ENCODE measurements around the gene EMILIN2.

EMILIN2 gene

DNA sequence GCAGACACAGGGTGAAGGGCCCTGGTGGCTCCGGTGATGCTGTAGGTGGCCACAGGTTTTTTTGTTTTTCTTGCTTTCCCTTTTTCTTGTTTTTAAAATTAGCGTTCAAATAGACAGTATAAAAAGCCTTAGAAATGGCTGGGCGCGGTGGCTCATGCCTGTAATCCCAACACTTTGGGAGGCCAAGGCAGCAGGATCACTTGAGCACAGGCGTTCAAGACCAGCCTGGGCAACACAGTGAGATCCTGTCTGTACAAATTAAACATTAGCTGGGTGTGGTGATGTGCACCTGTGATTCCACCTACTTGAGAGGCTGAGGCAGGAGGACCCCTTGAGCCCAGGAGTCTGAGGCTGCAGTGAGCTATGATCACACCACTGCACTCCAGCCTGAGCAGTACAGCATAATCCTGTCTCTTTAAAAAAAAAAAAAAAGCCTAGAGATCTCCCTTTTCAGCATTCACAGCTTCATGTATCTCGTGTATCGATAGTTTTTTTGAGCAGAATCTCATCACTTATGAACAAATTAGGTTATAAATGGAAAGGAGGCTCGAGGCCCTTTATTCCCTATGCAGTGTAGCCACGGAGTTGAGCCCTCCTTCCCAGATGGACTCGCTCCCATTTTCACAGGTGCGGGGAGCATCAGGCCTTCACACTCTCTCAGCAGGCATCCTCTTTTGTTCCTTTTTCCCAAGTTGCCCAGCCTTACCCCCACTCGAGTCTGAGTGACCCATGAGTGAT is 50.8 kb downstream of the EMILIN2 start:
- H3K9me3 ChIP-seq (replicated peaks in 1 of 2; ENCODE audit: control insufficient read depth in 2 of 2, insufficient read depth in 1 of 2, low read depth in 1 of 2, low read length in 2 of 2): peaks cover 0 to 3% of the 10 kb centered on the region in 2 donors
- DNase-seq (ENCODE audit: low spot score): no peak
- peak overlapping the region; percentile 66 for H2AFZ ChIP-seq (ENCODE audit: low read length)
- no peak overlapping the region for H3K9ac ChIP-seq (ENCODE audit: low read depth, low read length, poor library complexity)
- peaks cover 5 to 12% of the 10 kb centered on the region in 2 donors for H3K4me1 ChIP-seq (ENCODE audit: control insufficient read depth in 2 of 2, insufficient read depth in 1 of 2, low read depth in 1 of 2, low read length in 2 of 2)
- no peak overlapping the region for H4K8ac ChIP-seq (ENCODE audit: low read depth, low read length)
- no peaks in the 10 kb centered on the region for H3K36me3 ChIP-seq (replicated peaks in 1 of 2; ENCODE audit: control insufficient read depth in 2 of 2, insufficient read depth in 2 of 2, low read length in 2 of 2)
- no peak overlapping the region for H2BK120ac ChIP-seq (ENCODE audit: low read depth, low read length)
- H3K27me3 ChIP-seq (ENCODE audit: control insufficient read depth in 3 of 3, insufficient read depth in 3 of 3, low read depth in 1 of 3, low read length in 3 of 3): no peaks in the 10 kb centered on the region
- H3K23ac ChIP-seq (ENCODE audit: low read depth, low read length, poor library complexity): no peak overlapping the region
- H2BK15ac ChIP-seq (ENCODE audit: low read length): no peak overlapping the region
- no peak overlapping the region for H3K18ac ChIP-seq (ENCODE audit: low read length)
- no peak overlapping the region for H2BK12ac ChIP-seq (ENCODE audit: low read length)
- no peak overlapping the region for H3K27ac ChIP-seq (replicated peaks; ENCODE audit: low read length)
- no peaks in the 10 kb centered on the region for H3K79me1 ChIP-seq (ENCODE audit: low read depth, low read length)
- no peak overlapping the region for H3K4ac ChIP-seq (ENCODE audit: low read length)
- H2BK5ac ChIP-seq (ENCODE audit: low read length): no peak overlapping the region
- no CpG with 5 or more reads among the region's 12 CpGs for WGBS, 2 donors (ENCODE audit: extremely low coverage in 2 of 2, insufficient read length in 2 of 2, insufficient replicate concordance in 1 of 2)
- no peak overlapping the region for H3K4me3 ChIP-seq (ENCODE audit: low read length in 2 of 2)
- H2AK5ac ChIP-seq (ENCODE audit: low read depth, low read length): no peak overlapping the region
- no peak overlapping the region for H4K91ac ChIP-seq (ENCODE audit: low read depth, low read length, poor library complexity)
- H3K14ac ChIP-seq (ENCODE audit: low read length): no peak overlapping the region
- no peak overlapping the region for H3K4me2 ChIP-seq (ENCODE audit: insufficient read depth, low read length, poor library complexity, severe bottlenecking)

DNA sequence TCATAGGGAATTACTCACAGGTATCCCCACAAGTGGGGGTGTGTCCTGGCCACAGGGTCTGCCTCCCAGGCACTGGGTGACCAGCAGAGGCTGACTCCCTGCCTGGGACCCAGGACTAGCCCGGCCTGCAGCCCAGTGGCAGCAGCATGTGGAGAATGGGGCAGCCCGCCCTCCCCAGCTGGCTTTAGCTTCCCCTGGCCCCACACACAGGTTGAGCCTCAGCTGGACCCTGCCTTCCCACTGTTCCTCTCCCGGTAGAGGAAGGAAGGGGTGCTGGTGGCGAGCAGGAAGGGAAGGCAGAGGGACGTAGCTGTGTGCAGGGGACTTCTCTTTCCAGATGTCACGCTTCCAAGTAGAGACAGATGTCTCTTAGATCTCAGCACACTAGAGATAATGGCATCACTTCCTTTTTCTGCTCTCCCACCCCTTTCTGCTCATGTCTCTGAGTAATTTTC is 51.4 kb downstream of the EMILIN2 start:
- H2AK5ac ChIP-seq (ENCODE audit: low read depth, low read length): no peak overlapping the region
- H2BK15ac ChIP-seq (ENCODE audit: low read length): no peak overlapping the region
- no peak overlapping the region for H3K9ac ChIP-seq (ENCODE audit: low read depth, low read length, poor library complexity)
- no peak overlapping the region for H3K23ac ChIP-seq (ENCODE audit: low read depth, low read length, poor library complexity)
- H4K91ac ChIP-seq (ENCODE audit: low read depth, low read length, poor library complexity): no peak overlapping the region
- H3K9me3 ChIP-seq (replicated peaks in 1 of 2; ENCODE audit: control insufficient read depth in 2 of 2, insufficient read depth in 1 of 2, low read depth in 1 of 2, low read length in 2 of 2): peaks cover 0 to 3% of the 10 kb centered on the region in 2 donors
- DNase-seq (ENCODE audit: low spot score): no peak
- no peak overlapping the region for H4K8ac ChIP-seq (ENCODE audit: low read depth, low read length)
- no peaks in the 10 kb centered on the region for H3K79me1 ChIP-seq (ENCODE audit: low read depth, low read length)
- no CpG with 5 or more reads among the region's 6 CpGs for WGBS, 2 donors (ENCODE audit: extremely low coverage in 2 of 2, insufficient read length in 2 of 2, insufficient replicate concordance in 1 of 2)
- peak overlapping the region; percentile 61 for H3K18ac ChIP-seq (ENCODE audit: low read length)
- H3K27me3 ChIP-seq (ENCODE audit: control insufficient read depth in 3 of 3, insufficient read depth in 3 of 3, low read depth in 1 of 3, low read length in 3 of 3): no peaks in the 10 kb centered on the region
- no peak overlapping the region for H3K4me2 ChIP-seq (ENCODE audit: insufficient read depth, low read length, poor library complexity, severe bottlenecking)
- no peaks in the 10 kb centered on the region for H3K36me3 ChIP-seq (replicated peaks in 1 of 2; ENCODE audit: control insufficient read depth in 2 of 2, insufficient read depth in 2 of 2, low read length in 2 of 2)
- no peak overlapping the region for H3K14ac ChIP-seq (ENCODE audit: low read length)
- H2BK12ac ChIP-seq (ENCODE audit: low read length): no peak overlapping the region
- peaks cover 5 to 12% of the 10 kb centered on the region in 2 donors for H3K4me1 ChIP-seq (ENCODE audit: control insufficient read depth in 2 of 2, insufficient read depth in 1 of 2, low read depth in 1 of 2, low read length in 2 of 2)
- H2BK5ac ChIP-seq (ENCODE audit: low read length): no peak overlapping the region
- no peak overlapping the region for H3K4ac ChIP-seq (ENCODE audit: low read length)
- H3K4me3 ChIP-seq (ENCODE audit: low read length in 2 of 2): no peak overlapping the region
- no peak overlapping the region for H3K27ac ChIP-seq (replicated peaks; ENCODE audit: low read length)
- peak overlapping the region; percentile 66 for H2AFZ ChIP-seq (ENCODE audit: low read length)
- H2BK120ac ChIP-seq (ENCODE audit: low read depth, low read length): no peak overlapping the region

DNA sequence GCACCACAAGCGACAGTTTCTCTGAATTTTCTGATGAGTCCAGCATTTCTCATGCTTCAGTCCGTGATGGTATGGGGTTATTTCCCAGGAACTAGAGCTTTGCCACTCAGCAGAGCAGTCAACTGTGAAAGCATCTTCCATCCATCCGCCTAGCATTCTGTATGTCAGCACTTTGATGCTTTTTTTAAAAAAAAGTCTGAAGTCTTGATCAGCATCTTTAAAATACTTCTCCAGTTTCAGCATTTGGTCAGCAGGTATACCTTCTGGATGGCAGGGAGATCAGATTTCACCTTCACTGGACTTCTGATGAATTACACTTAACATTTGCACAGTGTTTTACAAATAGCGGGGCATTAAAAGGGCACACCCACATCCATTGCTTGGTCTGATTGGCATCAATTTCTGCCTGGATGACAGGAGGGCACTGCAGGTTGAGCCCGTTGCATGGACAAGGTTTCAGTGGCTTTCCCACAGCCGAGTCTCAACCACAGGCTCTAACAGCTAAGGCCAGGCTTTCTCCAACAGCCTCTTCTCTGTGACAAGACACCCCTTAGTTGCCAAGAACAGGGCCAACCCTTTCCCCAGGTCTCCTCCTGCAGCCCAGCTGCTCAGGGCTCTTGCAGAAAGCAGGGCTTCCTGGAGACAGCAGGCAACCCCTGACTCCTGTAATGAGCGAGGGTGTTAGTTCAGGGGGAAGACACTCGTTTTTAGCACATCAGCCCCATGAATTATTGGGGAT is 54.0 kb downstream of the EMILIN2 start:
- Histone ChIP-seq H3K4me3 (ENCODE audit: low read length in 2 of 2) (no peak overlapping the region), H2AFZ (ENCODE audit: low read length) (no peak overlapping the region), H3K4me1 (ENCODE audit: control insufficient read depth in 2 of 2, insufficient read depth in 1 of 2, low read depth in 1 of 2, low read length in 2 of 2) (peaks cover 5 to 8% of the 10 kb centered on the region in 2 donors), H4K91ac (ENCODE audit: low read depth, low read length, poor library complexity) (no peak overlapping the region), H4K8ac (ENCODE audit: low read depth, low read length) (no peak overlapping the region), H3K36me3 (replicated peaks in 1 of 2; ENCODE audit: control insufficient read depth in 2 of 2, insufficient read depth in 2 of 2, low read length in 2 of 2) (no peaks in the 10 kb centered on the region), H2BK15ac (ENCODE audit: low read length) (no peak overlapping the region), H2BK120ac (ENCODE audit: low read depth, low read length) (no peak overlapping the region), H2AK5ac (ENCODE audit: low read depth, low read length) (no peak overlapping the region), H2BK12ac (ENCODE audit: low read length) (no peak overlapping the region), H3K23ac (ENCODE audit: low read depth, low read length, poor library complexity) (no peak overlapping the region), H3K27me3 (ENCODE audit: control insufficient read depth in 3 of 3, insufficient read depth in 3 of 3, low read depth in 1 of 3, low read length in 3 of 3) (peaks cover 0 to 11% (median 2%) of the 10 kb centered on the region in 3 experiments), H2BK5ac (ENCODE audit: low read length) (no peak overlapping the region), H3K27ac (replicated peaks; ENCODE audit: low read length) (no peak overlapping the region), H3K4ac (ENCODE audit: low read length) (no peak overlapping the region), H3K4me2 (ENCODE audit: insufficient read depth, low read length, poor library complexity, severe bottlenecking) (no peak overlapping the region), H3K14ac (ENCODE audit: low read length) (no peak overlapping the region), H3K79me1 (ENCODE audit: low read depth, low read length) (no peaks in the 10 kb centered on the region), H3K9me3 (replicated peaks in 1 of 2; ENCODE audit: control insufficient read depth in 2 of 2, insufficient read depth in 1 of 2, low read depth in 1 of 2, low read length in 2 of 2) (peaks cover 0 to 4% of the 10 kb centered on the region in 2 donors), H3K18ac (ENCODE audit: low read length) (no peak overlapping the region), H3K9ac (ENCODE audit: low read depth, low read length, poor library complexity) (no peak overlapping the region)
- WGBS, 2 donors (ENCODE audit: extremely low coverage in 2 of 2, insufficient read length in 2 of 2, insufficient replicate concordance in 1 of 2): no CpG with 5 or more reads among the region's 8 CpGs
- no peak for DNase-seq (ENCODE audit: low spot score)

DNA sequence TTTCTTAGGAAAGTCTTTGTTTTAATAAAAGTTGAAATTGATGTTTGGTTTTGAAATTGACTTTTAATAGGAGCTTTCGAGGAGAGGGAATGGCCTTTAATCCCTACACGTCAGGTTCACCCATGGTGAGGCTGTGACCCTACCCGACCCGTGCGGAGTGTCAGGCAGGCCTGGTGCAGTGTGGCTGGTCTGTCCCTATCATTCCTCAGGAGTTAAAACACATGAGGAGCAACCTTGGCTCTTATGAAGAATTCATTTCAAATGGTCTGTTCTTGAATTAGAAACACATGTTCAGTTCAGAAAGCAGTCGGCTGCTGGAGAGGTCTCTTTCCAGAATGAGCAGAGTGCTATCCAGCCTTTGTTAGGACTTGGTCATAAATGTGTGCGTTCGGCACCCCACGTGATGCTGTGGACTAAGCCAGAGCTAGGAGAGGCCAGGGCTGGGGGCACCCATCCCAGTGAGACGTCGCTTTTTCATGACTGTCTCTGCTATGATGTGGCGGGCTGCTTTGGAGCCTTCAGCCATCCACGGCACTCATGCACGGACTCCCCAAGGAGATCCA is 54.7 kb downstream of the EMILIN2 start:
- Histone ChIP-seq H3K36me3 (replicated peaks in 1 of 2; ENCODE audit: control insufficient read depth in 2 of 2, insufficient read depth in 2 of 2, low read length in 2 of 2) (no peaks in the 10 kb centered on the region), H2BK12ac (ENCODE audit: low read length) (no peak overlapping the region), H3K9me3 (replicated peaks in 1 of 2; ENCODE audit: control insufficient read depth in 2 of 2, insufficient read depth in 1 of 2, low read depth in 1 of 2, low read length in 2 of 2) (peaks cover 0 to 4% of the 10 kb centered on the region in 2 donors), H3K23ac (ENCODE audit: low read depth, low read length, poor library complexity) (no peak overlapping the region), H3K14ac (ENCODE audit: low read length) (no peak overlapping the region), H3K4ac (ENCODE audit: low read length) (no peak overlapping the region), H3K79me1 (ENCODE audit: low read depth, low read length) (no peaks in the 10 kb centered on the region), H2AFZ (ENCODE audit: low read length) (no peak overlapping the region), H3K4me2 (ENCODE audit: insufficient read depth, low read length, poor library complexity, severe bottlenecking) (no peak overlapping the region), H4K91ac (ENCODE audit: low read depth, low read length, poor library complexity) (no peak overlapping the region), H3K9ac (ENCODE audit: low read depth, low read length, poor library complexity) (no peak overlapping the region), H3K4me3 (ENCODE audit: low read length in 2 of 2) (no peak overlapping the region), H3K18ac (ENCODE audit: low read length) (no peak overlapping the region), H2BK120ac (ENCODE audit: low read depth, low read length) (no peak overlapping the region), H2BK5ac (ENCODE audit: low read length) (no peak overlapping the region), H2BK15ac (ENCODE audit: low read length) (no peak overlapping the region), H3K4me1 (ENCODE audit: control insufficient read depth in 2 of 2, insufficient read depth in 1 of 2, low read depth in 1 of 2, low read length in 2 of 2) (peaks cover 5 to 8% of the 10 kb centered on the region in 2 donors), H3K27me3 (ENCODE audit: control insufficient read depth in 3 of 3, insufficient read depth in 3 of 3, low read depth in 1 of 3, low read length in 3 of 3) (peaks cover 0 to 17% (median 8%) of the 10 kb centered on the region in 3 experiments), H3K27ac (replicated peaks; ENCODE audit: low read length) (no peak overlapping the region), H2AK5ac (ENCODE audit: low read depth, low read length) (no peak overlapping the region), H4K8ac (ENCODE audit: low read depth, low read length) (no peak overlapping the region)
- DNase-seq (ENCODE audit: low spot score): no peak
- WGBS, 2 donors (ENCODE audit: extremely low coverage in 2 of 2, insufficient read length in 2 of 2, insufficient replicate concordance in 1 of 2): no CpG with 5 or more reads among the region's 14 CpGs

All from neuronal stem cell (in vitro differentiated cells).